ENCODE data around the gene PINLYP.

PINLYP gene

DNA sequence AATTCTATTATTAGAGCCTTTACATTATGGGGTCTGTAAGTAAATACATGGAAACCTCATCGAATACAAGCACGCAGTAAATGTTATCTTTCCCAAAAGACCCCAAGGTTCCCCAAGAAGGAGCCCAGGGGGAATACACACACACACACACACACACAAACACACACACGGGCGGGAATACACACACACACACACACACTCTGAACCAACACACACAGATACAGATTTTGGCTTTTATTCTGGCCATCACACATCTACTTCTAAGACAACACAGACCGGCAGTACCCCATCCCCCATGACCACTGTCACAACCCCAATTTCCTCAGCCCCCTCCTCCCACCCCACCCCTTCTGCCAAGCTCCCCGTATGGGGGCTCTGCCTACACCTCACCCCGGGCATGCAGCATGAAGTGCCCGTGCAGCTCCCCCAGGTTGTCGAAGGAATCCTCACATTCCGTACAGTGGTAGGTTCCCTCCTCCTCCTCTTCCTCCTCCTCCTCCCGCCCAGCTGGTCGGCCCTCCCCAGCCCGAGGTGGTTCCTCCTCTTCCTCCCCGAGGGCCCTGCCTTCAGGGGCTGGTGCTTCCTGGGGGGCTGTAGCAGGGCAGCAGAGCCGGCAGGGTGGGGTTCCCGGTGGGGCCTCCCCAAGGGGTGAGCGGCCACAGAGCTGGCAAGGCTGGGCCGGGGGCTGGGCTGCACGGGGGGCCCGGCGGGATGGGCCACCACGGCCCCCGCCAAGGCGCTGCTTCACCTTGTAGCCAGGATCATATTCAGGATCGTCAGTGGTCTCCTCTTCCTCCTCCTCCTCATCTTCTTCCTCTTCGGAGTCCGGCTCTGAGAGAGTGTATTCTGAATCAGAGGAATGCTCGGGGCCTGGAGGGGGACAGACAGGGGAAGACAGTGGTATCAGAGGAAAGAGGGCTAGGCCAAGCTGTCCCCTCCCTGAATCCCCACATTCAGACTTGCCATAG is 31.9 kb downstream of the PINLYP start:
- no peak for DNase-seq

DNA sequence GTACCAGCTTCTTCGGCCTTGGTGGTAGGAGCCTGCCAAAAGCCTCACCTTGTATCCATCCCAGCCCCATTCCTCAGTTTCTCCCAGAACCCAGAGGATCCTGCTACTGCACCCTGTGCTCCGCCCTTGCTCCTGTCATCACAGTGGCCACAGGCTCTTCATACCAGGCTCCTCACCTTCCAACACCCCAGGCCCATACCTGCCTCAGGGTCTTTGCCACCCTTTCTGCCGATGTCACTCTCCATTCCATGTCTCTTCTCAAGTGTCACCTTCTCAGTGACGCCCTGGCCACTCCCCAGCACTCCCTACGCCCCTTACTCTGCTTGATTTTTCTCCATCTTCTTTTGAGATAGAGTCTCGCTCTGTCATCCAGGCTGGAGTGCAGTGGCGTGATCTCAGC is 34.3 kb downstream of the PINLYP start:
- DNase-seq: no peak

DNA sequence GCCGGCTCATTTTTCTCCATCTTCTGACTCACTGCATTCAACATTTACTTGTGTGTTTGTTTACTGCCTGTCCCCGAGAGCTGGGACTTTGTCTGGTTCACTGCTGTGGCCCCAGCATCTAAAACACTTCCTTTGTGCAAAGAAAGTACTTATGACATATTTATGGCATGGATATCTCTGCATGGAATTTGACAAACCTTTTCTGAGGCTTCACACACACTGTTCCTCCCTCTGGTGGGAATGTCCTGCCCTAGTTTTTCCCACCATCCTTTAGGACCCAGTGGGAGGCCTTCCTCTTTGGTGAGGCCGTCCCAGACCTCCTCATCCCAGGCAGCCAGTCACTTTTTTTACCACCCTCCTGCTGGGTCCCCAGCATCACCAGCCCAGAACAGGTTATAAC is 34.9 kb downstream of the PINLYP start:
- DNase-seq: no peak

- no peak for DNase-seq
Observed at GRCh38 chr19:43611788-43612187, 36.2 kb downstream of the PINLYP start, which contains the start of gene SRRM5. Gene SRRM5, plus strand, starts transcription at chr19:43612088. Its CDS starts 34 bp downstream, at chr19:43612122.

- DNase-seq: no peak
Observed at GRCh38 chr19:43612374-43612773, 36.8 kb downstream of the PINLYP start.

GRCh38 chr19:43616306-43616705 is 40.7 kb downstream of the PINLYP start:
- DNase-seq: peak; percentile 28

DNA sequence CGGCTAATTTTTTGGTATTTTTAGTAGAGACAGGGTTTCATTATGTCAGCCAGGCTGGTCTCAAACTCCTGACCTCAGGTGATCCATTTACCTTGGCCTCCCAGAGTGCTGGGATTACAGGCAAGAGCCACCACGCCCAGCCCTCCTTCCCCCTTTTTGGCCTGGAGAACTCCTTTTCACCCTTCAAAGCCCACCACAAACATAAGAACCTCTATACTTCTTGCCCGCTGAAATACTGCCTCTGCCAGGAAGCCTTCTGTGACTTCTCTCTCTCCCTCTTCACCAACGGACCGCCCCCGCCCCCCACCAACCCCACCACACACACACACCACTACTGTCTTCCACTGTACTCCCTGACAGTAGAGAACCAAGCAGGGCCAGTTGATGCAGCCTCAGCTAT is 41.4 kb downstream of the PINLYP start:
- no peak for DNase-seq

DNA sequence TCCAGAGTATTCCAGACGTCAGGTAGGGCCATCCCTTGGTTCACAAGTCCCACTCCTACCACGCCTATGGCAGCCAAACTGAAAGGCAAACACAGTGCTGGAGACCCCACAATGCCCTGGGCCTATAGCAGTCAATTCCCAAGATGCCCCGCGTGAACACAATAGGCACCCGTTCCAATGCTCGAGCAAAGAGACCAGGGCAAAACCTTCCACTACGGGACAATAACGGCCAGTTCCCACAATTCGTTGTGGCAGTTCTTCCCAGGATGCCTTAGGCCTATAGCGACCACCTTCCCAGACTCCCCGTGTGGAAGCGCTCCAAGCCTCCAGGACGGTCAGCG is 43.3 kb downstream of the PINLYP start:
- peak; percentile 91 for DNase-seq

DNA sequence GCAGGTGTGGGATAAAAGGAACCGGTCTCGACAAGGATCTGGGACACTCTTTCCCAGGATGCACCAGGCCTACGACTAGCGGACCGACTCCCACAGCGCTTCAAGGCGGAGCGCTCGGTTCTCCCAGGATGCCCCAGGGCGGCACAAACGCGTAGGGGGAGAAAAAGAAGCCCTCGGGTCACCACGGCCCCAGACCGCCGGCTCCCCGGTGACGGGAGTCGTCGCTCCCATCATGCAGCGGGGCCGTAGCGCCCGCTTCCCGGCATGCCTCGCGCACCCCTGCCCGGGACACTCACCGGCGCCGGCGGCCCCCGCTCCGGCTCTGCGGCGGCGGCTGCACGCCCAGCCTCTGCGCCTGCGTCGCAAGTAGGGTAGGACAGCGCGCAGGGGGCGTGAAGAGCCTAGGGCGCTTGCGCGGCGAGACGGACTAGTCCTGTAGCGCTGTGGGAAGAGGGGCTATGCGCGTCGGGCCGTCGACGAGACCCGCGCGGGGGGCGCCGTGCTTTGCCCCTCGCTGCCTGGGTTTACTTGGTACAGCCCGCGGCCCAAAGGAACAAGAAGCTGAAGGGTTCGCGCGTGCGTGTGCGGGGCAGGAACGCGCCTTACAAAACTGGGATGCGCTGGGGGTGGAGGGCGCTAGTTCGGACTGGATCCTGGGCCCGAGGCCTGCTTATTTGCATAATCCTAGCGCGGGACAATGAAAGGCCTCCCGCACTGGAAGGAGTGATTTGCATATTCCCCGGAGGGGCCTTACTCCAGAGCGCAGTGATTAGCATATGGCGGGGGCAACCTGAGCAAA is 43.9 kb downstream of the PINLYP start, which contains the start of gene ZNF428:
TSS of gene ZNF428 (minus strand) at position 368 of the 799 bp plus-strand sequence. CDS start 5,325 bp downstream, outside the sequence.
- DNase-seq: peak; percentile 94

DNA sequence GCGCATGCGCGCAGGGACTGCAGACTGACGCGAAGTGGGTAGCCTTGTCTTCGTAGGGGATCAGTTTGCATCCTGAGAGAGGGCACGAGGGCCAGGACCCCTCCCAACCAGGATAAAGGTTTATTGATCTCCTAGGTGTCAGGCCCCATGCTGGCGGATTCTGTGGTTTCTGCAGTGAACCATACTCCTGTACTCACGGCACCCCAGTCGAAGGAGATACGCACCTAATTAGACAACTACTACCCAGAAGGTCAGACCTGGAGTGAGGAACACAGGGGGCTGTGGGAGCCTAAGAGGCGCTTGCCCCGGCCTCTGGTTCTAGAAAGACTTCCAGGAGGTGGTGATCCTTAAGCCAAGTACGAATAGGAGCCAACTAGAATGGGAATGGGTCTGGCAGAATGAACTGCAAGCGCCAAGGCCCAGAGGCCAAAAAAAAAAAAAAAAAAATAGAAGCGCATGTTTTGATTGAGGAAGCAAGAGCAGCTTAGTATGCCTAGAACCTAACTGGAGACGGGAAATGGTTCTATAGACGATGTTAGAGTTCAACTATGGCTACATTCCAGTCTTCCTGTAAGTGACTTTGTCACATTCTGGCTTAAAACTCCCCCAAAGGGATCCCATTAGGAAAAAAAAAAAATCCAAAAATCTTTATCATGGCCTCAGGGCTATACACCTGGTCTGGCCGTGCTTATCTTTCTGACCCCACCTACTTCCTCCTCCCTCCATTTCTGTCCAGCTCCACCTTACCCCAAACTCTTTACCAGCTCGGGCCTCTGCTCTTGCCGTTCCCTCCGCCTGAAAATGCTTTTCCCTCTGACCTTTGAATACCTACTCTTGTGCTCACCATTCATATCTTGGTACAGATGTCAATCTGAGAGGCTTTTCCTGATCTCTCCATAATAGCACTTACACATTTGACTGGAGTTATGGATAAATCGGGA is 44.7 kb downstream of the PINLYP start:
- DNase-seq: no peak

DNA sequence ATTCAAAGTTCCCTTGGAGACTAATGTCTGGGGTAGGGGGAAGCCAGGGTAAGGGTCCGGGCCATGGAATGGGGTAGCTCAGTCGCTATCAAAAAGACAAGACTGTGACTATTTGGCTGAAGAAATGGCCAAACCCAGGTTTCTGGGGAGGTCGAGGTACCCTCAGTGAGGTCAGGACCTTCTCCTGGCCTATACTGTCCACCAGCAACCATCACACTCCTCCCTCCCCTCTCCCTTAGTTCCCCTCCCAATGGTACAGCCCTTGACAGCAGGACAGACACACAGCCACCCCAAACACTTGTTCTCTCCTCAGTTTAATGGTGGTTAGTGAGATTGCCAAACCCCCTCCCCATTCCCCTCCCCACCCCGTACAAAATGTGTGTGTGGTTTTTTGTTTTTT is 46.5 kb downstream of the PINLYP start:
- DNase-seq: no peak

GRCh38 chr19:43622956-43623355 is 47.4 kb downstream of the PINLYP start:
- DNase-seq: no peak

DNA sequence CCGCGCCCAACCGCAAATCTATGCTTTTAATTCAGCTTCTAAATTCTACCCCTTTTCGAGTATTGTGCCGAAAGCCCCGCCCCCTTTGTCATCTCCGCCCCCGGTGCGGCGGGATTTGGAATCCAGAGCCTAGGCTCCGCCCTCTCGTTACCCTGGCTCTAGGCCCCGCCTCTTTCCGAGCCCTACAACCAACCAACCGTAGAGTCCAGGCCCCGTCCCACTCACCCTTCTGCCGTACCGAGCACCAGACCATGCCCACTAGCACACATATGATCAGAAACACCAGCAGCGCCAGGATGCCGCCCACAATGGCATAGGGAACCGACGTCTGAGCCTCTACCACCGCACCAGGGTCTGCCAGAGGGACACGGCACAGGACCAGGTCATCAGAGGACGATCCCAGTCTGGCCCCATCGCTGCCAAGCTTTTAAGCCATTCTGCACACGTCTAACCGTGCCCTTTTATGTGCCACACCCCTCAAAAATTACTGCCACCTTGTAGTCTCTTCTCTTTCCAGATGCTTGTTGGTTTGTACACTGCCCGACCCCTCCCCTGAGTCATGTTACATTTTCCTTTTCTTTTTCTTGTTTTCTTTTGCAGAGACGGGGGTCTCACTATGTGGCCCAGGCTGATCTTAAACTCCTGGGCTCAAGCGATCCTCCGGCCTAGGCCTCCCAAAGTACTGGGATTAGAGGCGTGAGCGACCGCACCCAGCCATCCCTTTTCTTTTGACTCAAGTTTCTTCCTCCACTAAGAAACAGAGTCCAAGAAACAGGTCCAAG is 48.5 kb downstream of the PINLYP start:
- DNase-seq: peak; percentile 48

GRCh38 chr19:43624933-43625332 is 49.3 kb downstream of the PINLYP start:
- DNase-seq: peak; percentile 92

GRCh38 chr19:43625918-43626579 is 50.4 kb downstream of the PINLYP start:
- DNase-seq: peak; percentile 74

DNA sequence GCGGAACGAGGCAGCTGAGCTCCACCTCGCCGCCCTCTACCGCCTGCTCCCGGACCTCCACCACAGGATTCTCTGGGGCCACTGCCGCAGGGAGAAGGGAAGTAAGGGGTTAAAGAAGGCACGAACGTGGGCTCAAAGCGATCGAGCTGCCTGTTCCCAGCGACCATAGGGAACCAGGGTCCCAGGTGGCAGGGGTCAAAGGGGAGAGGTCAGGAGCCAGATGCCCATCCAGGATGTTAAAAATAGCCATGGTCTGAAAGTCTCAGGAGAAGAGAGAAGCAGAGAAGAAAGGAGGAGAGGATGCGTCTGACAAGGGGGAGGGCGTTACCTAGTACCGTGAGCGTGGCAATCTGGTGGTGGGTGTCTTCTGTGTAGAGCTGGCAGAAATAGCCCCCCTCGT is 51.2 kb downstream of the PINLYP start:
- DNase-seq: no peak

- DNase-seq: no peak
Observed at GRCh38 chr19:43628646-43629326, 53.2 kb downstream of the PINLYP start.

DNA sequence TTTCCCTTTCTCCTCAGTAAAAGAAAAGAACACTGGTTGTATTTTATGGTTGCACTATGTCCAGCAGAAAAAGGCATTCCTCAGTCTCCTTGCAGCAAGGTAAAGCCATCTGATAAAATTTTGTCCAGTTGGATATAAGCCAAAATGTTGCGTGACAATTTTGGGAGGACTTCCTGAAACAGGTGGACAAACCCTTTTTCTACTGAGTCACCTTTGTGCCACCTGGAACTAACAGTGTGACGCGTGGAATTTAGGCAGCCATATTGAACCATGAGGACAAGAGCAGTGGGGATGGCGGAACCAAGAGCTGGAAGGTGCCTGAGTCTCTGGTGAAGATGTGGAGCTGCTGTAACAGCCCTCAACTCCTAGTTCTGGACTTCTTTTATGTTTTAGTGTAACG is 55.9 kb downstream of the PINLYP start:
- DNase-seq: no peak

Measured in hematopoietic multipotent progenitor cell treated with erythropoietin and hydrocortisone succinate and interleukin-3 and kit ligand, for 6 days (in vitro differentiated cells).